Measurements from ENCODE around the gene KCNG3.

- TF ChIP-seq POLR2A (IDR thresholded peaks at IDR 0.05) (no peak), CTCF (IDR thresholded peaks at IDR 0.05 in 8 of 11, conservative IDR thresholded peaks at IDR 0.05 in 3 of 11) (no peak)
Observed at GRCh38 chr2:42404676-42405075, 89.1 kb downstream of the KCNG3 start.

Data from spleen (tissue), 7 donors.